ENCODE measurements around the gene CELA3B. TPM values are rescaled to one million over a fixed set of nuclear protein-coding genes. Genes with fewer than 3 reads are reported as not detected.

The CELA3B gene
- total RNA-seq, 1 experiment from 2014 or later, result not detected

- ChIA-PET CTCF (no interaction called here), POLR2A (ENCODE audit: low non-redundant PET) (no interaction called here)
- BruUV-seq (replicated peaks), result no TSS peak
- intact Hi-C loops (cut with micrococcal nuclease; ENCODE audit: unreplicated experiment), result no loop called here
- H3K9me3 ChIP-seq (ENCODE audit: low read depth, low read length, poor library complexity, severe bottlenecking), result no peaks in the 10 kb centered on the region
- H3K27ac ChIP-seq (ENCODE audit: low read depth, low read length, poor library complexity, severe bottlenecking), result no peak overlapping the region
- TF ChIP-seq CTCF (conservative IDR thresholded peaks at IDR 0.05; ENCODE audit: low read depth, low read length) (no peak), EZH2 (IDR thresholded peaks at IDR 0.05; ENCODE audit: borderline replicate concordance, low read depth, low read length, poor library complexity, severe bottlenecking) (no peak)
- H3K36me3 ChIP-seq (ENCODE audit: insufficient read depth, low read length, poor library complexity, severe bottlenecking), result no peaks in the 10 kb centered on the region
- peaks cover 4% of the 10 kb centered on the region for H3K4me1 ChIP-seq (ENCODE audit: insufficient read depth, low read length, poor library complexity, severe bottlenecking)
- H3K4me3 ChIP-seq (ENCODE audit: low read depth, low read length, poor library complexity, severe bottlenecking), result no peak overlapping the region
- H3K27me3 ChIP-seq (replicated peaks; ENCODE audit: insufficient read depth, low read depth, low read length, poor library complexity), result no peaks in the 10 kb centered on the region
- DNase-seq (ENCODE audit: low spot score), result no peak
Observed at GRCh38 chr1:21930629-21931170, 46.1 kb upstream of the CELA3B start.

- Histone ChIP-seq H3K27ac (ENCODE audit: low read depth, low read length, poor library complexity, severe bottlenecking) (no peak overlapping the region), H3K4me3 (ENCODE audit: low read depth, low read length, poor library complexity, severe bottlenecking) (no peak overlapping the region), H3K27me3 (replicated peaks; ENCODE audit: insufficient read depth, low read depth, low read length, poor library complexity) (no peaks in the 10 kb centered on the region), H3K9me3 (ENCODE audit: low read depth, low read length, poor library complexity, severe bottlenecking) (no peaks in the 10 kb centered on the region), H3K36me3 (ENCODE audit: insufficient read depth, low read length, poor library complexity, severe bottlenecking) (no peaks in the 10 kb centered on the region), H3K4me1 (ENCODE audit: insufficient read depth, low read length, poor library complexity, severe bottlenecking) (peaks cover 11% of the 10 kb centered on the region)
- no peak for DNase-seq (ENCODE audit: low spot score)
- BruUV-seq (replicated peaks), result no TSS peak
- ChIA-PET CTCF (no interaction called here), POLR2A (ENCODE audit: low non-redundant PET) (no interaction called here)
- intact Hi-C loops (cut with micrococcal nuclease; ENCODE audit: unreplicated experiment), result no loop called here
- TF ChIP-seq CTCF (conservative IDR thresholded peaks at IDR 0.05; ENCODE audit: low read depth, low read length), result no peak
- TF ChIP-seq EZH2 (IDR thresholded peaks at IDR 0.05; ENCODE audit: borderline replicate concordance, low read depth, low read length, poor library complexity, severe bottlenecking), result no peak
Observed at GRCh38 chr1:21931171-21932093, 45.4 kb upstream of the CELA3B start.

- CTCF ChIA-PET, result no interaction called here
- peaks cover 12% of the 10 kb centered on the region for H3K4me1 ChIP-seq (ENCODE audit: insufficient read depth, low read length, poor library complexity, severe bottlenecking)
- DNase-seq (ENCODE audit: low spot score), result no peak
Observed at GRCh38 chr1:21932127-21932526, 44.7 kb upstream of the CELA3B start.

More at GRCh38 chr1:21932127-21932526, 44.7 kb upstream of the CELA3B start:
- H3K36me3 ChIP-seq (ENCODE audit: insufficient read depth, low read length, poor library complexity, severe bottlenecking), result no peaks in the 10 kb centered on the region
- H3K27ac ChIP-seq (ENCODE audit: low read depth, low read length, poor library complexity, severe bottlenecking), result no peak overlapping the region
- POLR2A ChIA-PET (ENCODE audit: low non-redundant PET), result no interaction called here
- TF ChIP-seq CTCF (conservative IDR thresholded peaks at IDR 0.05; ENCODE audit: low read depth, low read length) (no peak), EZH2 (IDR thresholded peaks at IDR 0.05; ENCODE audit: borderline replicate concordance, low read depth, low read length, poor library complexity, severe bottlenecking) (no peak)
- H3K27me3 ChIP-seq (replicated peaks; ENCODE audit: insufficient read depth, low read depth, low read length, poor library complexity), result no peaks in the 10 kb centered on the region
- intact Hi-C loops (cut with micrococcal nuclease; ENCODE audit: unreplicated experiment), result no loop called here
- no peak overlapping the region for H3K4me3 ChIP-seq (ENCODE audit: low read depth, low read length, poor library complexity, severe bottlenecking)
- BruUV-seq (replicated peaks), result no TSS peak
- no peaks in the 10 kb centered on the region for H3K9me3 ChIP-seq (ENCODE audit: low read depth, low read length, poor library complexity, severe bottlenecking)

Data from A673 (cell line).